ENCODE measurements around the gene ZSCAN10. TPM values are rescaled to one million over a fixed set of nuclear protein-coding genes. Genes with fewer than 3 reads are reported as not detected.

The ZSCAN10 gene
- total and polyA plus RNA-seq, 2 of the 13 experiments (the other 11 are each of a cell fraction or from before 2014, with no cell fraction given) = not detected

DNA sequence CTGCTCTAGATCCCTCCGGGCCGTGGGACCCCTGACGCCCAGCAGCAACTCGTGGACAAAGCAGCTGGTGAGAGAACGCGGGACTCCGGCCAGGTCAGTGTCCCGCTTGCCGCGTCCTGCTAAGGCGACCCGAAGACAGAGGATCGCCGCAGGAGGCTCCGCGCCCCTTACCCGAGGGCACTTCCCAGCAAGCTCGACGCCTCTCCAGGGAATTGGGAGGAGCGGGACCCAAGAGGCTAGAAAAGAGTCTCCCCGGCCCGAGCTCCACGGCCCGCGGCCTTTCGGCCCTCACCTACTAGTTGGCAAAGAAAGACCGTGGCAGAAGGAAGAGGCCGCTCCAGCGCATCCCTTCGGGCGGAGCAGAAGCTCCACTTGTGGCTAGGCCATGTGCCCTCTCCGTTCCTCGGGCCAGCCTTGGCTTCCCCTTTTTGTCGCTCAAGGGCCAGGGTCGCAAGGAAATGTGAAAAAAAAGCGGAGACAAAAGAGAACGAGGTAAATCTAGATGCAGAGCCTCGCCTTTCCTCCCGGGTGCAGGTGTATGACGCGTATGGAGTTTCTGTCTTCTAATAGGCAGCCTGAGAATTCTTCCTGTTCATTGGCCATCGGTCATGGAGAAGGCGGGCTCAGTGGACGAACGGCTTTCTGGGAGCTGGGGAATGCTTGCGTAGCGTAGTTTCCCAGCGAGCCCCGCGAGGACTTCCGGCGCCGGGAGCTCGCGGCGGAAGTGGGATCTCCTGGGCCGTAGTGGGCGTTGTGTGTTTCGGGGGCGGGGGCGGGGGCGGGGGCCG lies 35.4 kb upstream of the ZSCAN10 start, which contains the start of gene ZNF213 (continued):
- no peak for TF ChIP-seq TCF12 (IDR thresholded peaks at IDR 0.05)
- no peak for TF ChIP-seq TCF12 (CRISPR knock-in tag; IDR thresholded peaks at IDR 0.05)
- TF ChIP-seq HNRNPL (IDR thresholded peaks at IDR 0.05; ENCODE audit: low read depth, low read length) = no peak
- no peak for TF ChIP-seq NFE2 (CRISPR knock-in tag; IDR thresholded peaks at IDR 0.05)
- no peak for TF ChIP-seq NPAS2 (CRISPR knock-in tag; IDR thresholded peaks at IDR 0.05; ENCODE audit: borderline replicate concordance)
- peak; percentile 93 for TF ChIP-seq GABPB1 (CRISPR knock-in tag; IDR thresholded peaks at IDR 0.05)
- TF ChIP-seq NCOA2 (CRISPR knock-in tag; IDR thresholded peaks at IDR 0.05) = no peak
- TF ChIP-seq SPEN (CRISPR knock-in tag; IDR thresholded peaks at IDR 0.05; ENCODE audit: low read depth) = peak; percentile 73; the same call in 1 of the 2 replicates
- no peak for TF ChIP-seq ZFP36 (IDR thresholded peaks at IDR 0.05; ENCODE audit: borderline replicate concordance, low read depth, low read length, partially characterized antibody)
- TF ChIP-seq, protein P1, sequence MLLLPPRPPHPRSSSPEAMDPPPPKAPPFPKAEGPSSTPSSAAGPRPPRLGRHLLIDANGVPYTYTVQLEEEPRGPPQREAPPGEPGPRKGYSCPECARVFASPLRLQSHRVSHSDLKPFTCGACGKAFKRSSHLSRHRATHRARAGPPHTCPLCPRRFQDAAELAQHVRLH (CRISPR knock-in tag; IDR thresholded peaks at IDR 0.05; ENCODE audit: borderline replicate concordance, low read depth) = no peak
- 0 out of 2 replicates have a peak, but pooled peaks have one; percentile 25 for TF ChIP-seq PHF21A (CRISPR knock-in tag; IDR thresholded peaks at IDR 0.05)
- no peak for TF ChIP-seq SMYD3 (CRISPR knock-in tag; IDR thresholded peaks at IDR 0.05)
- no peak for TF ChIP-seq ZNF256 (CRISPR knock-in tag; conservative IDR thresholded peaks at IDR 0.05)
- no peak for TF ChIP-seq CHCHD3 (CRISPR knock-in tag; IDR thresholded peaks at IDR 0.05)
- TF ChIP-seq, protein P2, sequence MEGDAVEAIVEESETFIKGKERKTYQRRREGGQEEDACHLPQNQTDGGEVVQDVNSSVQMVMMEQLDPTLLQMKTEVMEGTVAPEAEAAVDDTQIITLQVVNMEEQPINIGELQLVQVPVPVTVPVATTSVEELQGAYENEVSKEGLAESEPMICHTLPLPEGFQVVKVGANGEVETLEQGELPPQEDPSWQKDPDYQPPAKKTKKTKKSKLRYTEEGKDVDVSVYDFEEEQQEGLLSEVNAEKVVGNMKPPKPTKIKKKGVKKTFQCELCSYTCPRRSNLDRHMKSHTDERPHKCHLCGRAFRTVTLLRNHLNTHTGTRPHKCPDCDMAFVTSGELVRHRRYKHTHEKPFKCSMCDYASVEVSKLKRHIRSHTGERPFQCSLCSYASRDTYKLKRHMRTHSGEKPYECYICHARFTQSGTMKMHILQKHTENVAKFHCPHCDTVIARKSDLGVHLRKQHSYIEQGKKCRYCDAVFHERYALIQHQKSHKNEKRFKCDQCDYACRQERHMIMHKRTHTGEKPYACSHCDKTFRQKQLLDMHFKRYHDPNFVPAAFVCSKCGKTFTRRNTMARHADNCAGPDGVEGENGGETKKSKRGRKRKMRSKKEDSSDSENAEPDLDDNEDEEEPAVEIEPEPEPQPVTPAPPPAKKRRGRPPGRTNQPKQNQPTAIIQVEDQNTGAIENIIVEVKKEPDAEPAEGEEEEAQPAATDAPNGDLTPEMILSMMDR (CRISPR knock-in tag; IDR thresholded peaks at IDR 0.05) = no peak
- TF ChIP-seq ZNF816 (CRISPR knock-in tag; IDR thresholded peaks at IDR 0.05; ENCODE audit: borderline replicate concordance) = no peak
- no peak for TF ChIP-seq RCOR2 (CRISPR knock-in tag; IDR thresholded peaks at IDR 0.05)
- TF ChIP-seq, protein P3, sequence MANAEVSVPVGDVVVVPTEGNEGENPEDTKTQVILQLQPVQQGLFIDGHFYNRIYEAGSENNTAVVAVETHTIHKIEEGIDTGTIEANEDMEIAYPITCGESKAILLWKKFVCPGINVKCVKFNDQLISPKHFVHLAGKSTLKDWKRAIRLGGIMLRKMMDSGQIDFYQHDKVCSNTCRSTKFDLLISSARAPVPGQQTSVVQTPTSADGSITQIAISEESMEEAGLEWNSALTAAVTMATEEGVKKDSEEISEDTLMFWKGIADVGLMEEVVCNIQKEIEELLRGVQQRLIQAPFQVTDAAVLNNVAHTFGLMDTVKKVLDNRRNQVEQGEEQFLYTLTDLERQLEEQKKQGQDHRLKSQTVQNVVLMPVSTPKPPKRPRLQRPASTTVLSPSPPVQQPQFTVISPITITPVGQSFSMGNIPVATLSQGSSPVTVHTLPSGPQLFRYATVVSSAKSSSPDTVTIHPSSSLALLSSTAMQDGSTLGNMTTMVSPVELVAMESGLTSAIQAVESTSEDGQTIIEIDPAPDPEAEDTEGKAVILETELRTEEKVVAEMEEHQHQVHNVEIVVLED (CRISPR knock-in tag; IDR thresholded peaks at IDR 0.05; ENCODE audit: borderline replicate concordance) = peak; percentile 81
- no peak for TF ChIP-seq RBM22 (optimal IDR thresholded peaks at IDR 0.05; ENCODE audit: low read length)
- TF ChIP-seq, protein P4, sequence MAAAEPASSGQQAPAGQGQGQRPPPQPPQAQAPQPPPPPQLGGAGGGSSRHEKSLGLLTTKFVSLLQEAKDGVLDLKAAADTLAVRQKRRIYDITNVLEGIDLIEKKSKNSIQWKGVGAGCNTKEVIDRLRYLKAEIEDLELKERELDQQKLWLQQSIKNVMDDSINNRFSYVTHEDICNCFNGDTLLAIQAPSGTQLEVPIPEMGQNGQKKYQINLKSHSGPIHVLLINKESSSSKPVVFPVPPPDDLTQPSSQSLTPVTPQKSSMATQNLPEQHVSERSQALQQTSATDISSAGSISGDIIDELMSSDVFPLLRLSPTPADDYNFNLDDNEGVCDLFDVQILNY (CRISPR knock-in tag; conservative IDR thresholded peaks at IDR 0.05) = no peak
- TF ChIP-seq EP300 (IDR thresholded peaks at IDR 0.05; ENCODE audit: low read depth in 2 of 2, low read length in 2 of 2) = 0 out of 4 replicates have a peak, but pooled peaks of 1 of the 2 experiments have one; percentile 20
- TF ChIP-seq EP300 (CRISPR knock-in tag; IDR thresholded peaks at IDR 0.05; ENCODE audit: borderline replicate concordance) = no peak
- TF ChIP-seq, protein P5, sequence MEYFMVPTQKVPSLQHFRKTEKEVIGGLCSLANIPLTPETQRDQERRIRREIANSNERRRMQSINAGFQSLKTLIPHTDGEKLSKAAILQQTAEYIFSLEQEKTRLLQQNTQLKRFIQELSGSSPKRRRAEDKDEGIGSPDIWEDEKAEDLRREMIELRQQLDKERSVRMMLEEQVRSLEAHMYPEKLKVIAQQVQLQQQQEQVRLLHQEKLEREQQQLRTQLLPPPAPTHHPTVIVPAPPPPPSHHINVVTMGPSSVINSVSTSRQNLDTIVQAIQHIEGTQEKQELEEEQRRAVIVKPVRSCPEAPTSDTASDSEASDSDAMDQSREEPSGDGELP (IDR thresholded peaks at IDR 0.05; ENCODE audit: borderline replicate concordance, low read depth) = no peak
- no peak for TF ChIP-seq CENPT (CRISPR knock-in tag; IDR thresholded peaks at IDR 0.05; ENCODE audit: low read depth)
- no peak for TF ChIP-seq ZNF468 (CRISPR knock-in tag; IDR thresholded peaks at IDR 0.05)
- no peak for TF ChIP-seq NFKBIZ (CRISPR knock-in tag; IDR thresholded peaks at IDR 0.05)
